DND-41 (cell line): ENCODE measurements around the gene VLDLR.

Experiments
- ATAC-seq: fragments of 200-7000 bp; cut with Tn5 transposase; 3 replicates; pipeline ENCODE4 v1.9.1; 2021; ENCODE audit warnings: low read depth; ENCODE audit not compliant: insufficient read depth
- DNase-seq: peaks from one replicate; pipeline ENCODE4 v3.0.0-alpha.2; 2020
- H2AFZ ChIP-seq: 2 replicates; pipeline ENCODE4 v1.6.0; 2012; ENCODE audit warnings: low read depth, low read length
- H3K27ac ChIP-seq: 2 replicates; pipeline ENCODE4 v1.5.1; 2012; ENCODE audit warnings: low read length, inconsistent platforms
- H3K27me3 ChIP-seq: fragments of 200-600 bp; sonication (generic); 2 replicates; pipeline ENCODE4 v1.6.0; 2012; ENCODE audit warnings: low read length, mild to moderate bottlenecking, inconsistent platforms; ENCODE audit not compliant: insufficient read depth, poor library complexity
- H3K36me3 ChIP-seq: 2 replicates; pipeline ENCODE4 v1.5.1; 2012; ENCODE audit warnings: low read length, inconsistent platforms; ENCODE audit not compliant: insufficient read depth
- H3K4me1 ChIP-seq: 2 replicates; pipeline ENCODE4 v1.5.1; 2012; ENCODE audit warnings: mild to moderate bottlenecking, low read length; ENCODE audit not compliant: insufficient read depth
- H3K4me2 ChIP-seq: 2 replicates; pipeline ENCODE4 v1.6.0; 2012; ENCODE audit warnings: mild to moderate bottlenecking, moderate library complexity, low read length, inconsistent platforms; ENCODE audit not compliant: insufficient read depth
- H3K4me3 ChIP-seq, 2 experiments: fragments of 200-600 bp in 1 of 2; shearing (Covaris generic) in 1 of 2; 2 replicates each; pipeline ENCODE4 v1.5.1; 2012 to 2016; ENCODE audit warnings: inconsistent platforms in 2 of 2, low read length in 2 of 2, mild to moderate bottlenecking in 2 of 2, low read depth in 1 of 2, moderate library complexity in 1 of 2
- H3K79me2 ChIP-seq: 2 replicates; pipeline ENCODE4 v1.6.0; 2012; ENCODE audit warnings: low read length, inconsistent platforms; ENCODE audit not compliant: insufficient read depth
- H3K9ac ChIP-seq: 2 replicates; pipeline ENCODE4 v1.6.0; 2012; ENCODE audit warnings: low read depth, mild to moderate bottlenecking, inconsistent platforms, low read length, moderate library complexity
- H3K9me3 ChIP-seq: 2 replicates; pipeline ENCODE4 v1.5.1; 2012; ENCODE audit warnings: low read length, moderate library complexity, mild to moderate bottlenecking, inconsistent platforms; ENCODE audit not compliant: insufficient read depth, severe bottlenecking
- H4K20me1 ChIP-seq: 2 replicates; pipeline ENCODE4 v1.6.0; 2012; ENCODE audit warnings: low read length; ENCODE audit not compliant: insufficient read depth
- CTCF ChIP-seq: IDR thresholded peaks from 2 replicates; pipeline ENCODE4 v1.5.1; 2012; ENCODE audit warnings: borderline replicate concordance, low read length, moderate library complexity, mild to moderate bottlenecking; ENCODE audit not compliant: poor library complexity, severe bottlenecking; ENCODE audit errors: extremely low read depth
- EZH2 ChIP-seq: IDR thresholded peaks from 3 replicates; pipeline ENCODE4 v1.6.1; 2012; ENCODE audit warnings: borderline replicate concordance, low read depth, mild to moderate bottlenecking, moderate library complexity, low read length, inconsistent platforms; ENCODE audit not compliant: severe bottlenecking

VLDLR gene

DNA sequence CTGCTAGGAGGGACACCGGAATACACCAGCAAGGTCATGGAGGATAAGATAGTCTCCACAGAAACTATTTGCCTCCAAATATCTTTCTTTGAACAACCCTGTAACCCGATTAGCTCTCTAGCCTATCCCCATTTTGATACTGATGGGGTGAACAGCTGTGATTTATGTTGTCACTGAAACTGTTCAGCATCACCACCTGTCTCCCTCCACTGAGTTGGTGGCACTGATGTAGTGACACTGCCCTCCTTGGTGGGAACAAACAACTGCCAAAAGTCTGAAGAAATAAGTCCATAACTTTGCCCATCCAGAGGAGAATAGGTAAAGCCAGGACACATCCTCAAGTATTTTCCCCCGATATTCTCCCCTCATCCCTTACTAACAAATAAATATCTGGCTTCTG is 71.5 kb downstream of the VLDLR start:
- no peaks in the 10 kb centered on the region for H3K9me3 ChIP-seq
- TF ChIP-seq CTCF (no peak), EZH2 (no peak)
- no peak overlapping the region for H3K9ac ChIP-seq
- H3K79me2 ChIP-seq, result no peaks in the 10 kb centered on the region
- no peak overlapping the region for H2AFZ ChIP-seq
- H3K4me3 ChIP-seq, result no peak overlapping the region
- H3K4me1 ChIP-seq, result no peaks in the 10 kb centered on the region
- ATAC-seq (no peak), DNase-seq (no peak)
- no peak overlapping the region for H3K4me2 ChIP-seq
- no peaks in the 10 kb centered on the region for H4K20me1 ChIP-seq
- H3K27me3 ChIP-seq, result no peaks in the 10 kb centered on the region
- no peaks in the 10 kb centered on the region for H3K36me3 ChIP-seq
- H3K27ac ChIP-seq, result no peak overlapping the region

- Histone ChIP-seq H2AFZ (no peak overlapping the region), H3K79me2 (no peaks in the 10 kb centered on the region), H3K9me3 (no peaks in the 10 kb centered on the region), H3K36me3 (no peaks in the 10 kb centered on the region), H3K27ac (no peak overlapping the region), H3K9ac (no peak overlapping the region), H4K20me1 (no peaks in the 10 kb centered on the region), H3K4me3 (no peak overlapping the region), H3K4me2 (no peak overlapping the region), H3K4me1 (no peaks in the 10 kb centered on the region), H3K27me3 (no peaks in the 10 kb centered on the region)
- ATAC-seq (no peak), DNase-seq (no peak)
- no peak for TF ChIP-seq CTCF
- no peak for TF ChIP-seq EZH2
These were observed 75.9 kb downstream of the VLDLR start for GRCh38 chr9:2697492-2697891.

GRCh38 chr9:2700398-2700797 is 78.8 kb downstream of the VLDLR start:
- no peak overlapping the region for H3K4me3 ChIP-seq
- H4K20me1 ChIP-seq, result no peaks in the 10 kb centered on the region
- no peaks in the 10 kb centered on the region for H3K36me3 ChIP-seq
- no peaks in the 10 kb centered on the region for H3K4me1 ChIP-seq
- no peak for ATAC-seq
- no peaks in the 10 kb centered on the region for H3K9me3 ChIP-seq
- no peak overlapping the region for H3K27ac ChIP-seq
- no peak overlapping the region for H3K4me2 ChIP-seq
- no peaks in the 10 kb centered on the region for H3K27me3 ChIP-seq
- no peak for DNase-seq
- H3K79me2 ChIP-seq, result no peaks in the 10 kb centered on the region
- no peak overlapping the region for H2AFZ ChIP-seq
- no peak for TF ChIP-seq CTCF
- TF ChIP-seq EZH2, result no peak
- H3K9ac ChIP-seq, result no peak overlapping the region
